PC-3 (cell line): ENCODE measurements around the gene PHRF1. TPM values are rescaled to one million over a fixed set of nuclear protein-coding genes. Genes with fewer than 3 reads are reported as not detected.
"Not testable (repeated sequence)": the region's sequence is repeated elsewhere in the genome, so short reads cannot be mapped to it uniquely, and the experiment has no call there.

Experiments
- ATAC-seq: fragments of 200-7000 bp; cut with Tn5 transposase; 2 replicates; pipeline ENCODE4 v1.9.1; 2020; ENCODE audit warnings: mild to moderate bottlenecking, moderate library complexity
- BruUV-seq: library from RNA; stranded (reverse); fragments of 400-500 nt; replicated peaks from 2 replicates; lab custom pipeline; 2021; lab: Mats Ljungman, UMichigan
- CTCF ChIA-PET: fragments of 300-600 bp; sonication (Branson Sonifier 250); formaldehyde crosslinking; loops from one replicate; lab custom pipeline; 2022; ENCODE audit warnings: antibody characterized with exemption; lab: Charles Lee
- POLR2A ChIA-PET: fragments of 300-600 bp; sonication (Branson Sonifier 250); formaldehyde crosslinking; loops from one replicate; lab custom pipeline; 2022; ENCODE audit warnings: antibody characterized with exemption; ENCODE audit not compliant: unreplicated experiment; lab: Charles Lee
- DNase-seq: peaks from one replicate; pipeline ENCODE4 v3.0.0-alpha.2; 2015
- H2AFZ ChIP-seq: fragments of 300-600 bp; sonication (generic); 2 replicates; pipeline ENCODE4 v1.6.0; 2016; ENCODE audit warnings: antibody characterized with exemption, low read length
- H3F3A ChIP-seq: fragments of 300-600 bp; sonication (generic); one replicate; pipeline ENCODE4 v1.6.0; 2017; ENCODE audit warnings: antibody characterized with exemption, low read length, control low read depth, mild to moderate bottlenecking; ENCODE audit not compliant: unreplicated experiment
- H3K27ac ChIP-seq: fragments of 300-600 bp; sonication (generic); 2 replicates; pipeline ENCODE4 v1.5.1; 2016; ENCODE audit warnings: mild to moderate bottlenecking, low read length
- H3K27me3 ChIP-seq: fragments of 300-600 bp; sonication (generic); 2 replicates; pipeline ENCODE4 v1.6.1; 2016; ENCODE audit warnings: low read length, mixed read lengths
- H3K36me3 ChIP-seq: fragments of 300-600 bp; sonication (generic); 2 replicates; pipeline ENCODE4 v1.6.1; 2016; ENCODE audit warnings: low read depth, mixed run types, low read length, mixed read lengths
- H3K4me1 ChIP-seq: fragments of 300-600 bp; sonication (generic); 2 replicates; pipeline ENCODE4 v1.5.1; 2016; ENCODE audit warnings: low read length; ENCODE audit not compliant: insufficient read depth
- H3K4me2 ChIP-seq: fragments of 300-600 bp; sonication (generic); 2 replicates; pipeline ENCODE4 v1.6.0; 2016; ENCODE audit warnings: low read length
- H3K4me3 ChIP-seq: fragments of 300-600 bp; sonication (generic); 2 replicates; pipeline ENCODE4 v1.5.1; 2016; ENCODE audit warnings: mild to moderate bottlenecking, low read length, mixed read lengths
- H3K79me2 ChIP-seq: fragments of 300-600 bp; sonication (generic); 2 replicates; pipeline ENCODE4 v1.6.1; 2017; ENCODE audit warnings: low read length, mixed read lengths
- H3K9ac ChIP-seq: fragments of 300-600 bp; sonication (generic); 2 replicates; pipeline ENCODE4 v1.6.0; 2016; ENCODE audit warnings: mild to moderate bottlenecking, low read length
- H3K9me2 ChIP-seq: fragments of 300-600 bp; sonication (generic); replicated peaks from 2 replicates; pipeline ENCODE4 v1.6.1; 2016; ENCODE audit warnings: mixed run types, low read length, mixed read lengths
- H3K9me3 ChIP-seq: fragments of 300-600 bp; sonication (generic); 2 replicates; pipeline ENCODE4 v1.6.1; 2016; ENCODE audit warnings: low read length, mixed read lengths
- H4K20me1 ChIP-seq: fragments of 300-600 bp; sonication (generic); 2 replicates; pipeline ENCODE4 v1.6.1; 2016; ENCODE audit warnings: low read length, mixed read lengths
- EZH2 ChIP-seq: fragments of 300-600 bp; sonication (generic); IDR thresholded peaks from one replicate; pipeline ENCODE4 v1.6.1; 2017; ENCODE audit warnings: antibody characterized with exemption, mild to moderate bottlenecking, low read length; ENCODE audit not compliant: unreplicated experiment
- EZH2phosphoT487 ChIP-seq: fragments of 300-600 bp; sonication (generic); IDR thresholded peaks from 2 replicates; pipeline ENCODE4 v1.6.1; 2018; ENCODE audit warnings: mild to moderate bottlenecking, antibody characterized with exemption, low read length, borderline replicate concordance
- intact Hi-C: fragments of 100-400 bp; cut with micrococcal nuclease; formaldehyde crosslinking; loops from 2 replicates; pipeline ENCODE4 v1.9.0; 2023
- total RNA-seq: library from RNA; depleted of rRNA; stranded (reverse); fragments of >200 nt; gene quantifications from 2 replicates; pipeline ENCODE4 v1.2.3, GENCODE V29; 2014
- TF ChIP-seq, protein P1 (sequence below): fragments of 300-600 bp; sonication (generic); conservative IDR thresholded peaks from 2 replicates; pipeline ENCODE4 v1.5.1; 2017; ENCODE audit warnings: antibody characterized with exemption, low read depth, mild to moderate bottlenecking, low read length

The PHRF1 gene
- total RNA-seq, 1 experiment from 2014 or later, result 41.4 TPM

DNA sequence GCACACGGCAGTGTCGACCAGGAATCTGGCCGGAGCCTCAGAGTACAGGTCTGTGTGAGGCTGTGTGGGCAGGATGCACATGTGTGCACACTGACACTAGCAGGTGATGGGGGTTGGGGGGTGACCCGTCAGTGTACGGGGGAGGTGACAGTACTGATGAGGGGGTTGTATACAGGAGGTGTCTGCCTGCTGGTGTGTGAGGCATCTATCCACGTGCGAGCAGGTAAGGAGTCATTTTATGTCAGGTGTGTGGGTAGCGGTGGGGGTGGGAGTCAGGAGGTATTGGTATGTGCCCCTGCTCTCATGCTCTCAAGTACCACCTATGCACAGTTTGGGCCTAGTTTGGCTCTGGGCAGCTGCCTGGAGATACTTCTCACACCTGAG, 4.5 kb upstream of the PHRF1 start:
- intact Hi-C loops, result no loop called here
- Histone ChIP-seq H3K4me1 (peaks cover 18% of the 10 kb centered on the region; the same call in 1 of the 2 replicates), H3K36me3 (no peaks in the 10 kb centered on the region), H3F3A (no peaks in the 10 kb centered on the region), H3K27ac (no peak overlapping the region), H4K20me1 (peaks cover 5% of the 10 kb centered on the region; the same call in 1 of the 2 replicates), H3K27me3 (no peaks in the 10 kb centered on the region), H3K9me2 (no peaks in the 10 kb centered on the region), H3K9me3 (no peaks in the 10 kb centered on the region), H3K79me2 (peaks cover 28% of the 10 kb centered on the region), H3K9ac (no peak overlapping the region), H3K4me2 (no peak overlapping the region), H2AFZ (no peak overlapping the region), H3K4me3 (no peak overlapping the region)
- no TSS peak for BruUV-seq
- DNase-seq, result no peak
- TF ChIP-seq EZH2 (no peak), EZH2phosphoT487 (no peak)
- TF ChIP-seq, protein P1, sequence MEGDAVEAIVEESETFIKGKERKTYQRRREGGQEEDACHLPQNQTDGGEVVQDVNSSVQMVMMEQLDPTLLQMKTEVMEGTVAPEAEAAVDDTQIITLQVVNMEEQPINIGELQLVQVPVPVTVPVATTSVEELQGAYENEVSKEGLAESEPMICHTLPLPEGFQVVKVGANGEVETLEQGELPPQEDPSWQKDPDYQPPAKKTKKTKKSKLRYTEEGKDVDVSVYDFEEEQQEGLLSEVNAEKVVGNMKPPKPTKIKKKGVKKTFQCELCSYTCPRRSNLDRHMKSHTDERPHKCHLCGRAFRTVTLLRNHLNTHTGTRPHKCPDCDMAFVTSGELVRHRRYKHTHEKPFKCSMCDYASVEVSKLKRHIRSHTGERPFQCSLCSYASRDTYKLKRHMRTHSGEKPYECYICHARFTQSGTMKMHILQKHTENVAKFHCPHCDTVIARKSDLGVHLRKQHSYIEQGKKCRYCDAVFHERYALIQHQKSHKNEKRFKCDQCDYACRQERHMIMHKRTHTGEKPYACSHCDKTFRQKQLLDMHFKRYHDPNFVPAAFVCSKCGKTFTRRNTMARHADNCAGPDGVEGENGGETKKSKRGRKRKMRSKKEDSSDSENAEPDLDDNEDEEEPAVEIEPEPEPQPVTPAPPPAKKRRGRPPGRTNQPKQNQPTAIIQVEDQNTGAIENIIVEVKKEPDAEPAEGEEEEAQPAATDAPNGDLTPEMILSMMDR, result no peak
- no peak for ATAC-seq
- ChIA-PET POLR2A (no interaction called here), CTCF (no interaction called here)

DNA sequence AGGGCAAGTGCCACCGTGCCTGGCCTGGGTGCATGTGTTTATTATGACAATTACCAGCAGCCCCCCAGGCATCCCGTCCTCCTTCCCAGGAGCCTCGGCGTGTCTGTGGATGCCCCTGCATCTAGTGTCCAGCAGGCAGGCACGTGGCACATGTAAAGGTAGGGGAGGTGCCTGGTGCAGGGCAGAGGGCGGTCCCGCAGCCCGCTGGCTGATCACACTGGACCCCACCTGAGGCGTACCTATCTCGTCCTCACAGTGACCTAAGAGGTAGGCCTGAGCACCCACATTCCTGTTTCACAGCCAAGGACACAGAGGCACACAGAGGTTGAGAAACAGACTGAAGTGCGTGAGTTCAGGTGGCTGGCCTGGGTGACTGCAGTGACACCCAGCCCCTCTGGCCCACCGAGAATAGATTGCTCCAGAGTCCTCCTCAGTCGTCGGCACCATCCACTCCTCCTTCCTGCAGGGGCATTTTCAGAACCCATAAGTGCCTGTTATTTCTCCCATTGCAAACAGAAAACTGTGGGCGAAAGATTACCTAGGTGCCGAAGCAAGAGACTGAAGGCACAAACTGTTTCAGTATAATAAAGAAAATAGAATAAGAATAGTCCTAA, 3.0 kb upstream of the PHRF1 start:
- DNase-seq (no peak), ATAC-seq (no peak)
- Histone ChIP-seq H2AFZ (no peak overlapping the region), H3K4me2 (no peak overlapping the region), H3K9me3 (no peaks in the 10 kb centered on the region), H3K27me3 (no peaks in the 10 kb centered on the region), H3K36me3 (no peaks in the 10 kb centered on the region), H3K9ac (no peak overlapping the region), H3K4me1 (peaks cover 19% of the 10 kb centered on the region), H3K79me2 (peaks cover 29% of the 10 kb centered on the region), H3F3A (no peaks in the 10 kb centered on the region), H4K20me1 (peaks cover 15% of the 10 kb centered on the region), H3K27ac (no peak overlapping the region), H3K9me2 (no peaks in the 10 kb centered on the region), H3K4me3 (no peak overlapping the region)
- intact Hi-C loops, result no loop called here
- BruUV-seq, result no TSS peak
- ChIA-PET CTCF (no interaction called here), POLR2A (no interaction called here)
- TF ChIP-seq EZH2phosphoT487, result no peak
- TF ChIP-seq, protein P1, result no peak
- TF ChIP-seq EZH2, result no peak

DNA sequence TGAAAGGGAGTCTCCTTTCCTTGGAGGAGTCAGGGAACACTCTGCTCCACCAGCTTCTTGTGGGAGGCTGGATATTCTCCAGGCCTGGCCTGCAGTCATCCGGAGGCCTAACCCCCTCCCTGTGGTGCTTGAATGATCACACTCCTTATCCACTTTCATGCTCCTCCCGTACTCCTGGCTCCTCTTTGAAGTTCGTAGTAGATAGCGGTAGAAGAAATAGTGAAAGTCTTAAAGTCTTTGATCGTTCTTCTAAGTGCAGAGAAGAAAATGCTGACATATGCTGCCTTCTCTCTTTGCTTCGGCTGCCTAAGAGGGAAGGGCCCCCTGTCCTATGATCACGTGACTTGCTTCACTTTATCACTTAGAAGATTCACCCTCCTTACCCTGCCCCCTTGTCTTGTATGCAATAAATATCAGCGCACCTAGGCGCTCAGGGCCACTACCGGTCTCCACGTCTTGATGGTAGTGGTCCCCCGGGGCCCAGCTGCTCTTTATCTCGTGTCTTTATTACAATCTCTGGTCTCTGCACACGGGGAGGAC, 2.2 kb upstream of the PHRF1 start:
- H3K79me2 ChIP-seq, result peaks cover 38% of the 10 kb centered on the region
- H3K9me3 ChIP-seq, BruUV-seq, CTCF ChIA-PET, H3K27me3 ChIP-seq, intact Hi-C loops, POLR2A ChIA-PET, H3K9me2 ChIP-seq, H2AFZ ChIP-seq, DNase-seq, H3F3A ChIP-seq, ATAC-seq, H3K9ac ChIP-seq, H3K27ac ChIP-seq, H3K36me3 ChIP-seq: not testable (repeated sequence)
- H3K4me2 ChIP-seq, result peak overlapping the region; percentile 99
- H3K4me1 ChIP-seq, result peaks cover 25% of the 10 kb centered on the region
- peak overlapping the region; percentile 97; the same call in 1 of the 2 replicates for H3K4me3 ChIP-seq
- H4K20me1 ChIP-seq, result peaks cover 23% of the 10 kb centered on the region
